Nephron (organoid): ENCODE data around the gene MPRIP.

ENCODE experiments used
- H3K27ac Mint-ChIP-seq, 3 experiments: 2 replicates each; pipeline ENCODE4 v1.8.0; 2020; ENCODE audit warnings: mixed read lengths in 3 of 3, mild to moderate bottlenecking in 2 of 3, moderate library complexity in 1 of 3
- H3K27me3 Mint-ChIP-seq: 2 replicates; pipeline ENCODE4 v1.8.0; 2021; ENCODE audit warnings: low read depth, mild to moderate bottlenecking, moderate library complexity, mixed read lengths
- H3K36me3 Mint-ChIP-seq: 2 replicates; pipeline ENCODE4 v1.8.0; 2020; ENCODE audit warnings: low read depth, mixed read lengths
- H3K4me1 Mint-ChIP-seq: 2 replicates; pipeline ENCODE4 v1.8.0; 2020; ENCODE audit warnings: mixed read lengths
- H3K4me3 Mint-ChIP-seq, 3 experiments: 2 replicates each; pipeline ENCODE4 v1.8.0; 2020; ENCODE audit warnings: mild to moderate bottlenecking in 3 of 3, mixed read lengths in 3 of 3, moderate library complexity in 2 of 3
- H3K9me3 Mint-ChIP-seq: 2 replicates; pipeline ENCODE4 v1.8.0; 2020; ENCODE audit warnings: mixed read lengths
- TF ChIP-seq, protein P1 (sequence below), 3 experiments: fragments of 200-600 bp; sonication (generic); IDR thresholded peaks; one replicate each; pipeline ENCODE4 v1.5.0; 2021; ENCODE audit warnings: antibody characterized with exemption in 3 of 3; ENCODE audit not compliant: unreplicated experiment in 3 of 3

The MPRIP gene

DNA sequence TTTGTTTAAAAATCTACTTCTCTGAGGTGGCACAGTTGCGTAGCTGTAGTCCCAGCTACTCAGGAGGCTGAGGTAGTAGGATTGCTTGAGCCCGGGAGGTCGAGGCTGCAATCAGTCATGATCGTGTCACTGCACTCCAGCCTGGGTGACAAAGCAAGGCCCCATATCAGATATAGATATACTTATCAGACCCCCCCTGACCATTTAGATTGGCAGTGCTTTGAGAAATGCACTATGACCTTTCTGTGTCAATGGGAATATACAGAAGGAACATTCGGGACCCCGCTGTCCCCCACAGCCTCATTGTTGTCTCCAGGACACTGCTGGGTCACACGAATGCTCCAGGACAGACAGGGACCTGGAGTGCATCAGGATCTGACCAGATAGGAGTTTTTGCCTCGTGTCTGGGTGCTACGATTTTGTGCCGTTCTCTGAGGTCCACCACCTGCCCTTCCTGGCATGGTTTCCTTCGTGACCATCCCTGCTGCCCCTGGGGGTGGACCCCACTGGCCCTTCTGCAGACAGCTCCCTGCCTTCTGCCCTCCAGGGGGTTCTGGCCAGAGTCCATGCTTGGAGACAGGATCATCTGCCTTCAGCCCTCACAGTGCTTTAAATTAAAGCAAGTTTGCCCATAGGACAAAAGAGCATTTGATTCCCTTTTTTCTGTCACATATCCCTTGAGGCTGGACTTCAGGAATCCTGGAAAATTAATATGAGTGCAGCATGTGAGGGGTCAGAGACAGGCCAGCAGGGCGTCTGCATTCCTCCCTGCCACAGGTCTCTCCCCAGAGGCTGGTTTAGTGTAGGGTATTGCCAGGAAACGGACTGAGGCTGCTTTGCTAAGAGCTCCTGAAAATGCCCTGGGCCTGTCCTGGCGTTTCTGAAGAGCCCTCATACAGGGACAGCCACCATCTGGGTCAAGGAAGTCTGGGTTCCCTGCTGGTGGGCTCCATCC, 144.6 kb downstream of the MPRIP start:
- Mint-ChIP-seq H3K36me3 (peaks cover 31% of the 10 kb centered on the region), H3K4me3 (no peak overlapping the region)

DNA sequence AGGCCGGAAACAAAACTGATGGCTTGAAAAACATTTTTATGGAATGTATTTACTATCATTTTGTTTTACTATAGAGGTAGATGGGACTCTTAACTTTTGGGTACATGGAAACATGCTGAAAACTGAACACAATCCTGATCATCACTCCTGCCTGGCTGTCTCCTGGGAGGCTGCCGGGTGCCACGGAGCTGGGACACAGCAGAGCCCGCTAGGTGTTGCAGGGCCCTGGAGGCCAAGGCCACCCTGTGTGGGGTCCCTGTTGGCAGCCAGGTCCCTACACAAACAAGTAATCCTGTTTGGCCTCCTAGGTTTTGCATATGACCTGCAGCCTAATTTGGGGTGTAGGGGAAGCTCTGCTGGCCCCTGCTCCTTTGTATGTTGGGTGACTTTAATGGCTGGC, 146.3 kb downstream of the MPRIP start:
- peaks cover 25% of the 10 kb centered on the region for H3K36me3 Mint-ChIP-seq
- no peaks in the 10 kb centered on the region for H3K9me3 Mint-ChIP-seq
- no peak overlapping the region for H3K27ac Mint-ChIP-seq
- no peaks in the 10 kb centered on the region for H3K27me3 Mint-ChIP-seq
- TF ChIP-seq, protein P1, sequence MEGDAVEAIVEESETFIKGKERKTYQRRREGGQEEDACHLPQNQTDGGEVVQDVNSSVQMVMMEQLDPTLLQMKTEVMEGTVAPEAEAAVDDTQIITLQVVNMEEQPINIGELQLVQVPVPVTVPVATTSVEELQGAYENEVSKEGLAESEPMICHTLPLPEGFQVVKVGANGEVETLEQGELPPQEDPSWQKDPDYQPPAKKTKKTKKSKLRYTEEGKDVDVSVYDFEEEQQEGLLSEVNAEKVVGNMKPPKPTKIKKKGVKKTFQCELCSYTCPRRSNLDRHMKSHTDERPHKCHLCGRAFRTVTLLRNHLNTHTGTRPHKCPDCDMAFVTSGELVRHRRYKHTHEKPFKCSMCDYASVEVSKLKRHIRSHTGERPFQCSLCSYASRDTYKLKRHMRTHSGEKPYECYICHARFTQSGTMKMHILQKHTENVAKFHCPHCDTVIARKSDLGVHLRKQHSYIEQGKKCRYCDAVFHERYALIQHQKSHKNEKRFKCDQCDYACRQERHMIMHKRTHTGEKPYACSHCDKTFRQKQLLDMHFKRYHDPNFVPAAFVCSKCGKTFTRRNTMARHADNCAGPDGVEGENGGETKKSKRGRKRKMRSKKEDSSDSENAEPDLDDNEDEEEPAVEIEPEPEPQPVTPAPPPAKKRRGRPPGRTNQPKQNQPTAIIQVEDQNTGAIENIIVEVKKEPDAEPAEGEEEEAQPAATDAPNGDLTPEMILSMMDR (IDR thresholded peaks at IDR 0.05; ENCODE audit: unreplicated experiment in 3 of 3): no peak
- no peak overlapping the region for H3K4me3 Mint-ChIP-seq
- peaks cover 19% of the 10 kb centered on the region for H3K4me1 Mint-ChIP-seq

More for the DNA sequence above, 144.6 kb downstream of the MPRIP start:
- H3K9me3 Mint-ChIP-seq: no peaks in the 10 kb centered on the region
- peak overlapping the region in 2 of 3 experiments; percentile 56 to 64 for H3K27ac Mint-ChIP-seq
- peaks cover 25% of the 10 kb centered on the region for H3K4me1 Mint-ChIP-seq
- no peaks in the 10 kb centered on the region for H3K27me3 Mint-ChIP-seq
- TF ChIP-seq, protein P1 (IDR thresholded peaks at IDR 0.05; ENCODE audit: unreplicated experiment in 3 of 3): no peak

DNA sequence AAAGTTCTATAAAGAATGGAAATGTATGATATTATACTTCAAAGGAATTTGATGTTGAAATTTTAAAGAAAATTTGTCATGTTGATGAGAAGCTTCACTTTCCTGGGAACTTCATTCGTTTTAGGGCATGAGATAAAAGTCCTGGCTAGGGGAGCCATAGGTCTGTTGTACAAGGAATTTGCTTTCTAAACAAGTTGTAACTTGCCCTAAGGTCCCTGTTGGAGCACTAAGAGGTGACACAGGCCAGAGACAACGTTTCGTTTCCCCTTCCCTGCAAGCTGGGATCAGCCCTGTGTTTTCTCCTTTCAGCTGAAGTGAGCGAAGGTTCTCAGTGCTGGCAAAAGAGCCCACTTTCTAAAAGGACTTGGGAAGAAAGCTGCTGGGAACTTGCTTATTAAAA, 147.3 kb downstream of the MPRIP start:
- H3K27ac Mint-ChIP-seq: no peak overlapping the region
- H3K9me3 Mint-ChIP-seq: no peaks in the 10 kb centered on the region
- TF ChIP-seq, protein P1 (IDR thresholded peaks at IDR 0.05; ENCODE audit: unreplicated experiment in 3 of 3): no peak
- peaks cover 14% of the 10 kb centered on the region for H3K4me1 Mint-ChIP-seq
- H3K27me3 Mint-ChIP-seq: no peaks in the 10 kb centered on the region
- peaks cover 21% of the 10 kb centered on the region for H3K36me3 Mint-ChIP-seq
- H3K4me3 Mint-ChIP-seq: no peak overlapping the region

DNA sequence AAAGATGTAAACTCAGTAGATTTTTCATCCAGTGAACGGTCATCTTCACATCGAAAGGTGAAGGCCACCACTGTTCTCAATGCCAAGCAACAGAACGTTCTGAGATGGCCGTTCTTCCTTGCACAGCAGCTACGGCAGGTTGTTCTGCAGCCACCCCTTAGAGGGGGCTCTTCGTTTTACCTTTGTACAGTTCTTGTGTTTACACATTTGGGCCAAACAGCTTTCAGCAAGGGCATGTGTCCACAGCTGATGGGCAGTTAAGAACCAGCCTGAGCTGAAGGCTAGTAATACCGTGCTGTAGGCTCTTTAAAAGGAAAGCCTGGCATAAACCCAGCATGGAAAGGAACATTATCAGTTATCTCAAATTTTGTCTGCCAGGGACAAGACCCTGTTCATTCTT, 147.9 kb downstream of the MPRIP start:
- Mint-ChIP-seq H3K4me3 (no peak overlapping the region), H3K36me3 (peaks cover 18% of the 10 kb centered on the region), H3K27me3 (no peaks in the 10 kb centered on the region), H3K27ac (no peak overlapping the region), H3K4me1 (peaks cover 14% of the 10 kb centered on the region), H3K9me3 (no peaks in the 10 kb centered on the region)
- TF ChIP-seq, protein P1 (IDR thresholded peaks at IDR 0.05; ENCODE audit: unreplicated experiment in 3 of 3): no peak

DNA sequence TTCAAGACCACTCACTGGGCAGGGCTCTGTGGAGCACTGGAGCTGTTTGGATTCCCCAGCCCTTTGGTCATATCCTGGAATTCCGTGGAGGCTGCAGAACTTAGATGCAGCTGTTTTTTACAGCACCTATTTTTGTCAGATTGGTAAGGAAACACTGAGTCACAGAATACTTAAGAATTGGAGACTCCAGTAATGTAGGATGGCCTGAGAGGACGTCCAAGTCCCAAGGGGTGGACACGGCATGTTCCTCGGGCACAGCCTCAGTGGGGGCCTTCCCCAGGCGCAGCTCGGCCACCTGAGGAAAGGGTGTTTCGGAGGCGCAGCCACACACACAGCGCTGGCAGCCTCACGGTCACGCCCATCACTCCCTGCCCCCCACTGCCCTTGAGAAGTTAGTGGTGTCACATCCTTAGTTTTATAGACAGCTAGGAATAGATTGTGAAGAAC, 149.1 kb downstream of the MPRIP start:
- Mint-ChIP-seq H3K27ac (peak overlapping the region; percentile 49 to 74 (median 72)), H3K36me3 (peaks cover 8% of the 10 kb centered on the region), H3K9me3 (no peaks in the 10 kb centered on the region), H3K4me1 (peaks cover 7% of the 10 kb centered on the region), H3K27me3 (no peaks in the 10 kb centered on the region), H3K4me3 (no peak overlapping the region)
- TF ChIP-seq, protein P1 (IDR thresholded peaks at IDR 0.05; ENCODE audit: unreplicated experiment in 3 of 3): no peak
